Brain microvascular endothelial cell (primary cell): ENCODE results near the gene NCOA5.

ENCODE experiments used
- DNase-seq: peaks from one replicate; pipeline ENCODE4 v3.0.0-alpha.2; 2020
- H3K27ac ChIP-seq: fragments of 250-450 bp; sonication (Bioruptor Pico); 2 replicates; pipeline ENCODE4 v1.5.1; 2020; ENCODE audit warnings: mild to moderate bottlenecking, moderate library complexity
- H3K27me3 ChIP-seq: fragments of 250-450 bp; sonication (Bioruptor Pico); replicated peaks from 2 replicates; pipeline ENCODE4 v1.5.1; 2020; ENCODE audit warnings: mild to moderate bottlenecking
- H3K36me3 ChIP-seq: fragments of 250-450 bp; sonication (Bioruptor Pico); replicated peaks from 2 replicates; pipeline ENCODE4 v1.5.1; 2020; ENCODE audit warnings: mild to moderate bottlenecking
- H3K4me3 ChIP-seq: 2 replicates; pipeline ENCODE4 v1.5.1; 2011; ENCODE audit warnings: low read depth, mild to moderate bottlenecking, control low read depth, low read length, moderate library complexity
- in situ Hi-C: cut with HindIII; loops from 2 replicates; pipeline ENCODE4 v1.10.0; 2017; ENCODE audit warnings: low sequenced_read_pairs, low pct_ligation_motif_present
- TF ChIP-seq, protein P1 (sequence below): IDR thresholded peaks from 2 replicates; pipeline ENCODE4 v1.5.1; 2011; ENCODE audit warnings: low read depth, mild to moderate bottlenecking, moderate library complexity, low read length, control low read depth, inconsistent platforms; ENCODE audit errors: missing control alignments

Gene NCOA5

DNA sequence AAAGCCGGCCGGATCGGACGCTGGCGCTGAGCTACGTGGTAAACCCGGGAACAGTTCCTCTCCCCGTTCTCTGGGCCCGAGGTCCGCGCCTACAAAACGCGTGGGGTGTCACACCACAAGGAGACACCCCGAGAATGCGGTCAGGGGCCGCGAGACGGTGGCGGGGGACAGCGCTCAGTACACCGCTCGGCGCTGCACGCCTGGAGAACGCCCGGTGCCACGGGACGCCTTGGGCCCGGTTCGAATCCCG is 670 bp downstream of the NCOA5 start:
- DNase-seq: no peak
- TF ChIP-seq, protein P1, sequence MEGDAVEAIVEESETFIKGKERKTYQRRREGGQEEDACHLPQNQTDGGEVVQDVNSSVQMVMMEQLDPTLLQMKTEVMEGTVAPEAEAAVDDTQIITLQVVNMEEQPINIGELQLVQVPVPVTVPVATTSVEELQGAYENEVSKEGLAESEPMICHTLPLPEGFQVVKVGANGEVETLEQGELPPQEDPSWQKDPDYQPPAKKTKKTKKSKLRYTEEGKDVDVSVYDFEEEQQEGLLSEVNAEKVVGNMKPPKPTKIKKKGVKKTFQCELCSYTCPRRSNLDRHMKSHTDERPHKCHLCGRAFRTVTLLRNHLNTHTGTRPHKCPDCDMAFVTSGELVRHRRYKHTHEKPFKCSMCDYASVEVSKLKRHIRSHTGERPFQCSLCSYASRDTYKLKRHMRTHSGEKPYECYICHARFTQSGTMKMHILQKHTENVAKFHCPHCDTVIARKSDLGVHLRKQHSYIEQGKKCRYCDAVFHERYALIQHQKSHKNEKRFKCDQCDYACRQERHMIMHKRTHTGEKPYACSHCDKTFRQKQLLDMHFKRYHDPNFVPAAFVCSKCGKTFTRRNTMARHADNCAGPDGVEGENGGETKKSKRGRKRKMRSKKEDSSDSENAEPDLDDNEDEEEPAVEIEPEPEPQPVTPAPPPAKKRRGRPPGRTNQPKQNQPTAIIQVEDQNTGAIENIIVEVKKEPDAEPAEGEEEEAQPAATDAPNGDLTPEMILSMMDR: no peak
- Histone ChIP-seq H3K27me3 (no peaks in the 10 kb centered on the region), H3K36me3 (no peaks in the 10 kb centered on the region), H3K4me3 (peak overlapping the region; percentile 89), H3K27ac (peak overlapping the region; percentile 95)
- in situ Hi-C loops: no loop called here

GRCh38 chr20:46088409-46089166 is 1.2 kb downstream of the NCOA5 start:
- in situ Hi-C loops: no loop called here
- peak overlapping the region; percentile 95 for H3K27ac ChIP-seq
- H3K36me3 ChIP-seq: no peaks in the 10 kb centered on the region
- H3K27me3 ChIP-seq: no peaks in the 10 kb centered on the region
- TF ChIP-seq, protein P1: peak; percentile 24
- DNase-seq: no peak
- peak overlapping the region; percentile 89 for H3K4me3 ChIP-seq

GRCh38 chr20:46087161-46087560 is 2.6 kb downstream of the NCOA5 start:
- no peak for DNase-seq
- no peak overlapping the region for H3K27ac ChIP-seq
- no peaks in the 10 kb centered on the region for H3K36me3 ChIP-seq
- TF ChIP-seq, protein P1: peak; percentile 41
- no peaks in the 10 kb centered on the region for H3K27me3 ChIP-seq
- no peak overlapping the region for H3K4me3 ChIP-seq
- in situ Hi-C loops: no loop called here

GRCh38 chr20:46085179-46085851 is 4.4 kb downstream of the NCOA5 start:
- TF ChIP-seq, protein P1: no peak
- Histone ChIP-seq H3K27me3 (no peaks in the 10 kb centered on the region), H3K4me3 (no peak overlapping the region), H3K27ac (no peak overlapping the region), H3K36me3 (no peaks in the 10 kb centered on the region)
- DNase-seq: no peak
- in situ Hi-C loops: no loop called here

GRCh38 chr20:46084805-46085178 is 5.0 kb downstream of the NCOA5 start:
- DNase-seq: no peak
- no peaks in the 10 kb centered on the region for H3K36me3 ChIP-seq
- TF ChIP-seq, protein P1: no peak
- no peaks in the 10 kb centered on the region for H3K27me3 ChIP-seq
- H3K4me3 ChIP-seq: no peak overlapping the region
- no peak overlapping the region for H3K27ac ChIP-seq
- in situ Hi-C loops: no loop called here

DNA sequence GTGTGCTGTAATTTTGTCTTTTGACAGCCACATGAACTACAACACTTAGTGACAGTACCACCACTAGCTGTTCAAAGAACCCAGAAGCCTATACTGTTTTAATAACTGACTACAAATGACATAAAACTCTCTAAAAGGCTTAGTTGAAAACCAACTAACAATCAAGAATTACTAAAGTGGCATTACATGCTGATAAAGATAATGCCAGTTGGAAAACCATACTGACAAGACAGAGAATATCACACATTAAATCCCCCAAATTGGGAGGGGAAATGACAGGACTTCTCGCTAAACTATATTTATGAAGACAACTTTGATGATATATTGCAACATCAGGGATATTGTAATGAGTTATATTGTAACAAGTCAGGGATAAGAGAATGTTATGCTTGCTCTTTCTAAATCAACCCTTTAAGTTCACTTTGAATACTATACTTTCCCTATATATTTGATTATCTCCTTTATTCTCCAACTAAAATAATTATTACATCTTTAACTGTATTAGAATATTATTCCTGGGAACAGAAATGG is 6.2 kb downstream of the NCOA5 start:
- Histone ChIP-seq H3K27me3 (no peaks in the 10 kb centered on the region), H3K27ac (no peak overlapping the region), H3K4me3 (no peak overlapping the region), H3K36me3 (peaks cover 6% of the 10 kb centered on the region)
- TF ChIP-seq, protein P1: no peak
- no peak for DNase-seq
- in situ Hi-C loops: no loop called here
